HG03378 (cell line): ENCODE results near the gene SLC16A6.
A peak's percentile ranks its signal among the peaks of the same experiment; 100 is the strongest.
"Not testable (repeated sequence)": the region's sequence is repeated elsewhere in the genome, so short reads cannot be mapped to it uniquely, and the experiment has no call there.

Experiments
- ATAC-seq: cut with Tn5 transposase; IDR thresholded peaks from one replicate; pipeline ENCODE4 v1.9.1; 2021; ENCODE audit warnings: mild to moderate bottlenecking, moderate library complexity; ENCODE audit not compliant: unreplicated experiment

The SLC16A6 gene

GRCh38 chr17:68290955-68291835 is at the start of gene SLC16A6, which contains the start of gene ARSG:
TSS of gene SLC16A6 (minus strand) at chr17:68291127. CDS start at chr17:68278320, 12,807 bp downstream.
TSS of gene ARSG (plus strand) at chr17:68291495. CDS start at chr17:68307494, 15,999 bp downstream.
- ATAC-seq, result peak; percentile 26

- ATAC-seq, result no peak
These were observed 43.5 kb upstream of the SLC16A6 start for GRCh38 chr17:68334393-68334792.

GRCh38 chr17:68331932-68332331 is 41.0 kb upstream of the SLC16A6 start:
- ATAC-seq, result not testable (repeated sequence)

- ATAC-seq, result no peak
These were observed 38.4 kb upstream of the SLC16A6 start for GRCh38 chr17:68329331-68329730.

GRCh38 chr17:68328676-68329075 is 37.7 kb upstream of the SLC16A6 start:
- ATAC-seq, result no peak

GRCh38 chr17:68327823-68328557 is 37.1 kb upstream of the SLC16A6 start:
- no peak for ATAC-seq

GRCh38 chr17:68326681-68327080 is 35.8 kb upstream of the SLC16A6 start:
- ATAC-seq, result no peak

- ATAC-seq, result no peak
These were observed 35.0 kb upstream of the SLC16A6 start for GRCh38 chr17:68325961-68326360.

- no peak for ATAC-seq
These were observed 33.9 kb upstream of the SLC16A6 start for GRCh38 chr17:68324654-68325336.

GRCh38 chr17:68324114-68324513 is 33.2 kb upstream of the SLC16A6 start:
- ATAC-seq, result no peak

- ATAC-seq, result no peak
These were observed 31.7 kb upstream of the SLC16A6 start for GRCh38 chr17:68322630-68323029.

GRCh38 chr17:68321556-68321954 is 30.6 kb upstream of the SLC16A6 start:
- no peak for ATAC-seq

GRCh38 chr17:68320943-68321555 is 30.1 kb upstream of the SLC16A6 start:
- no peak for ATAC-seq

- no peak for ATAC-seq
These were observed 29.5 kb upstream of the SLC16A6 start for GRCh38 chr17:68320311-68320865.

GRCh38 chr17:68319410-68320162 is 28.7 kb upstream of the SLC16A6 start:
- no peak for ATAC-seq

- ATAC-seq, result no peak
These were observed 27.4 kb upstream of the SLC16A6 start for GRCh38 chr17:68318103-68318991.

- ATAC-seq, result no peak
These were observed 26.5 kb upstream of the SLC16A6 start for GRCh38 chr17:68317458-68317857.

GRCh38 chr17:68315930-68316329 is 25.0 kb upstream of the SLC16A6 start:
- ATAC-seq, result no peak
